GM18951 (cell line): ENCODE results near the gene GPS2.
A peak's percentile ranks its signal among the peaks of the same experiment; 100 is the strongest.

ENCODE experiments used
- POLR2A ChIP-seq: IDR thresholded peaks from 4 replicates; pipeline ENCODE4 v1.6.1; 2011; ENCODE audit warnings: mild to moderate bottlenecking; ENCODE audit not compliant: insufficient read length, insufficient read depth; ENCODE audit errors: extremely low read depth
- in situ Hi-C: fragments of 300-500 bp; cut with MboI; formaldehyde crosslinking; loops from one replicate; pipeline ENCODE4 v1.12.0; 2022; ENCODE audit warnings: low sequenced_read_pairs, mixed read lengths, inconsistent platforms; ENCODE audit not compliant: unreplicated experiment

Gene GPS2

GRCh38 chr17:7318121-7318860 lies 3.1 kb upstream of the GPS2 start:
- in situ Hi-C loops, result no loop called here

GRCh38 chr17:7317161-7317803 lies 2.1 kb upstream of the GPS2 start:
- in situ Hi-C loops, result no loop called here
- no peak for TF ChIP-seq POLR2A

More at GRCh38 chr17:7318121-7318860, 3.1 kb upstream of the GPS2 start:
- no peak for TF ChIP-seq POLR2A

- in situ Hi-C loops, result no loop called here
- TF ChIP-seq POLR2A, result no peak
Observed at GRCh38 chr17:7315570-7316235, 543 bp upstream of the GPS2 start.

- peak; percentile 19 for TF ChIP-seq POLR2A
- in situ Hi-C loops, result no loop called here
Observed at GRCh38 chr17:7313890-7314718, 1.1 kb downstream of the GPS2 start.

GRCh38 chr17:7313088-7313889 lies 1.9 kb downstream of the GPS2 start:
- in situ Hi-C loops, result no loop called here
- TF ChIP-seq POLR2A, result peak; percentile 42

GRCh38 chr17:7312432-7313087 lies 2.6 kb downstream of the GPS2 start:
- in situ Hi-C loops, result no loop called here
- no peak for TF ChIP-seq POLR2A

GRCh38 chr17:7311110-7311705 lies 4.0 kb downstream of the GPS2 start:
- TF ChIP-seq POLR2A, result no peak
- in situ Hi-C loops, result no loop called here

GRCh38 chr17:7309628-7310027 lies 5.5 kb downstream of the GPS2 start:
- TF ChIP-seq POLR2A, result no peak
- in situ Hi-C loops, result no loop called here

GRCh38 chr17:7308625-7309433 lies 6.3 kb downstream of the GPS2 start:
- in situ Hi-C loops, result no loop called here
- TF ChIP-seq POLR2A, result peak; percentile 41

- in situ Hi-C loops, result no loop called here
- no peak for TF ChIP-seq POLR2A
Observed at GRCh38 chr17:7307686-7308624, 7.2 kb downstream of the GPS2 start.
